GM12872 (cell line): ENCODE data around the gene FHOD3.

Experiments
- TF ChIP-seq, protein P1 (sequence below): IDR thresholded peaks from 3 replicates; pipeline ENCODE4 v1.5.1; 2011; ENCODE audit warnings: low read depth, mild to moderate bottlenecking, low read length, moderate library complexity; ENCODE audit not compliant: insufficient read depth

The FHOD3 gene

GRCh38 chr18:36281936-36282335, 15.6 kb upstream of the FHOD3 start:
- TF ChIP-seq, protein P1, sequence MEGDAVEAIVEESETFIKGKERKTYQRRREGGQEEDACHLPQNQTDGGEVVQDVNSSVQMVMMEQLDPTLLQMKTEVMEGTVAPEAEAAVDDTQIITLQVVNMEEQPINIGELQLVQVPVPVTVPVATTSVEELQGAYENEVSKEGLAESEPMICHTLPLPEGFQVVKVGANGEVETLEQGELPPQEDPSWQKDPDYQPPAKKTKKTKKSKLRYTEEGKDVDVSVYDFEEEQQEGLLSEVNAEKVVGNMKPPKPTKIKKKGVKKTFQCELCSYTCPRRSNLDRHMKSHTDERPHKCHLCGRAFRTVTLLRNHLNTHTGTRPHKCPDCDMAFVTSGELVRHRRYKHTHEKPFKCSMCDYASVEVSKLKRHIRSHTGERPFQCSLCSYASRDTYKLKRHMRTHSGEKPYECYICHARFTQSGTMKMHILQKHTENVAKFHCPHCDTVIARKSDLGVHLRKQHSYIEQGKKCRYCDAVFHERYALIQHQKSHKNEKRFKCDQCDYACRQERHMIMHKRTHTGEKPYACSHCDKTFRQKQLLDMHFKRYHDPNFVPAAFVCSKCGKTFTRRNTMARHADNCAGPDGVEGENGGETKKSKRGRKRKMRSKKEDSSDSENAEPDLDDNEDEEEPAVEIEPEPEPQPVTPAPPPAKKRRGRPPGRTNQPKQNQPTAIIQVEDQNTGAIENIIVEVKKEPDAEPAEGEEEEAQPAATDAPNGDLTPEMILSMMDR: no peak

DNA sequence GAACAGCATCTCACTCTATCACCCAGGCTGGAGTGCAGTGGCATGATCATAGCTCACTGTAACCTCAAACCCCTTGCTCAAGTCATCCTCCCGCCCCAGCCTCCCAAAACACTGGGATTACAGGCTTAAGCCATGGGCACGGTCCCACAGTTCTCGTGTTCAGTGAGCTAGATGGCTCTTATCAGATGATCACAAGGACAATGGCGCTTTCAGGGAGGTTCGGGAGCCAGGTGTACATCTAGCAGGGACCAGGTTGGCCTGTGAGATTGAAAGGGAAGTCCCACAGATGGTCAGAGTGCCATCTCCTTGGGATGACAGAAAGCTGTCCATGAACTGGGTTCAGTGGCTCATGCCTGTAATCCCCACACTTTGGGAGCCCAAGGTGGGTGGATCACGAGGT, 14.1 kb upstream of the FHOD3 start:
- TF ChIP-seq, protein P1: no peak

GRCh38 chr18:36284268-36284667, 13.2 kb upstream of the FHOD3 start:
- TF ChIP-seq, protein P1: no peak

DNA sequence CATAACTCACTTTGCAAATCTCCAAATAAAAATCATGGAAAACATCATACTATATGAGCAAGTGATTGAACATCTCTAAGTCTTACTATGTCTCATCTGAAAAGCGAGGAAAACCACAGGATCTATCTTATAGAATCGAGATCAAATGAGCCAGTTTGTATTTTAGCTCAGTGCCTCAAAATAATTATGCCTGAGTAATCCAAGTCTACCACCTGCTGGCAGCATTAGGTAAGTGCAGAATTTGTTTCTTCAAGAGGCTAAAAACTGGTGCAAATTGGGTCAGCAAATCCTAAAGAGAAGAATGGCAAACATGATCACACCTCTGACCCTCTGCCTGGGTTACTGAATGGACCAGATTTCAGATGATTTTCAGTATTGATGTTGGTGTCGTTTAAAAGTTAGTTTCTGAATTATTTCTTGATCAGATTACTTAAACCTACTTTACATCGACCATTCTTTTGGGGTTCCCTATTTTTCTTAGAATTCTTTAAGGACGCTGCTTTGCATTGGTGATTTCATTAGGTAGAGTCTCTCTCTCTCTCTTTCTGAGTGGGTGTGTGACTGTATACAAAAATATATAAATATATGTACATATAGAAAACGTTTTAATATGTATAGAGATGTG, 12.7 kb upstream of the FHOD3 start:
- TF ChIP-seq, protein P1: peak; percentile 79

DNA sequence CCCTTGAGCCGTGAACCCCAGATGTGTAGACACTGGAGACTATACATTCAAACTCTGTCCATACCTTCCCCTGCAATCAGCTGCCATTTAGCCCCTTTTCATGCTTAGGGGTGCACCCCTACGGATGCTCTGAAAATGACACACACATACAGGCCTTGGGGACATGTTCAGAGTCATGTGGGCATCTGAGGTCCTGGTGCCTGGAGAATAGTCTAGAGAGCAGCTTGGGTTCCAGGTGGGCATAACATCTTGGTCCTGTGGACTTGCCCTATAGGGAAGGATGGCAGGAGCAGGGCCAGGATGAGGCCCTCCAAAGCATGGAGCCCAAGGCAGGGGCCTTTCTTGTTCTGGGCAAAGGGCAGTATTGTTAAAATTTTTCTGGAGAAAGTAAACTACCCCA, 9.9 kb upstream of the FHOD3 start:
- TF ChIP-seq, protein P1: no peak

DNA sequence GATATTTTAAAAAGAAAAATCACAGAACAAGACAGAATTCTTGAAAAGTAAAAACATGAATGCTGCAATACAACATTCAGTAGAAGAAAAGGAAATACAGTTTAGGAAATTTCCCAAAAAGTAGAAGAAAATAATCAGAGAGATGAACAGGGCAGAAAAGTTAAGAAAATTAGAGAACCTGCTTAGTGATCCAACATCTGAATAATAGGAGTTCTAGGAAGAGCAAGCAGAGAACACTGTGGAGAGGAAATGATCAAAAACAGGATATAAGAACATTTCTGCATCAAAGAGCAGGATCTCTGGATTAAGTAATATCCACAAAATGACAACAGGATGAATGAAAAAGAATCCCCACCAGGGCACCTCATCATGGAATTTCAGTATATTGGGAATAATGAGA, 8.8 kb upstream of the FHOD3 start:
- TF ChIP-seq, protein P1: no peak

DNA sequence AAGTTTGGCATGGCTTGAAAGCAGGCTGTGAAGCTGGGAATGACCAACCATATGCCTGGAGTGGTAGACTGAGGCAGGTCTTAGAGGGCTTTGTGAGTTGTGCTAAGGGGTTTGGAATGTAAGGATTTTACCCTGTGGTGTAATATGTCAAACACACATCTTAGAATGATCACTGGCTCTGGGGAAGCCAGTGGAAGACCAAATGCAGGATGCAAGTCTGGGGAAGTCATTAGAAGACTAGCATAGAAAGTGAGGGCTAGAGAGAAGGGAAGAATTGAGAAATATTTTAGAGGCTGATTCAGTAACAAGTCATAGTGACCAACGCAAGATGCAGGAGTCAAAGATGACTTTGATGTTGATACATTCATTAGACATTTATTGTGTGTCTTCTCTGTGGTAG, 3.5 kb upstream of the FHOD3 start:
- TF ChIP-seq, protein P1: no peak
